Measurements from ENCODE around the gene CAMTA2.

The CAMTA2 gene

DNA sequence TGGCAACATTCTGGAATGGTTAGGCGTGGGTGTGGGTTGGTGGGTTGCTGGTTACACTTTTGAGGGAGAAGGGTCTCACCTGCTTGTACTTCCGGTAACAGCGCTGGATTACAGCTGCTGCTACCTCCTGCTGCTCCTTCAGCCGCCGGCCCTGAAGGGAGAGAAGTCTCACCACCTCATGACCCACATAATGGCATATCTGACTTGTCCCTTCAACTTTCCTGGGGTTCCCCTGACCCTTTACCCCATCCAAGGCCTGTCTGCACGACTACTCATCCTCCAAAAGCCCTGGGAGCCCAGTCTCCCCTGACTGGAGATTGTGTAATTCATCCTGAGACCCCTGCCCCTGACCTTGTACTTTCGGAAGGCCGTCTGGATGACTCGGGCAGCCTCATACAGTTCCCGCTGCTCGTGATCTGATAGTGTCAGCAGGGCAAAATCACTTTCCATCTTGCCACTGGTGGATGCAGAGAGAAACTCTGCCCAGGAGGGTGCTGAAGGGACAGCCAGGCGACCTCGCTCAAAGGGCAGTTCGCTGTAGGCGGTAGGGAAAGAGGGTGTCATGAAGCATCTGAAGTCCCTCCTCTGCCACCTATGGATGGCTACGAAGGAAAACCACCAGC, 17.8 kb downstream of the CAMTA2 start:
- DNase-seq (ENCODE audit: low spot score), result no peak

GRCh38 chr17:4969047-4969550, 18.4 kb downstream of the CAMTA2 start:
- DNase-seq (ENCODE audit: low spot score), result peak; percentile 51

DNA sequence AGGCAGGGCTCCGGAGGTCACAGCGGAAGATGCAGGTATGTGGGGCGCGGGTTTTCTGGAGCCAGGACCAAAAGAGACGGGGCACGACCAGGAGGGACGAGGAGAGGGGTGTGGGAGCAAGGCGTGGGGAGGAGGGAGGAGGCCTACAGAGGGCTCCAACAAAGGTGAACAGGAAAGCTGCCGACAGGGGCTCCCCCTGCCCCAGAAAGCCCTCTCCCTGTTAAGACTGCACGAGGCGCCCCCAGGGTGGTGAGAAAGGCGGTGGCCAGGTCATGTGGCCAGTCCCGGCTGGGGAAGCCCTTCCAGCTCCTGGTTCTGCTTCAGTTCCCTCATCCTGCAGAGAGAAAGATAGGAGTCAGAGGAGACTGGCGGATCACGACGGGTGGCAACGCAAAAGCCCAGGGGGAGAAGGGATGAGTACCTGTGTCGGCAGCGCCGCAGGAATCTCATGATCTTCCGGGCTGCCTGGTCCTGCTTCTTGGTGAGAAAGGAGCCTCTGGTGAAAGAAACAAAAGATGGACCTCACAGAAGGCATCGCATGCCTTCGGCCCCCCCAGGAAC, 18.9 kb downstream of the CAMTA2 start:
- DNase-seq (ENCODE audit: low spot score), result no peak

- peak; percentile 96 for DNase-seq (ENCODE audit: low spot score)
Measured at GRCh38 chr17:4967539-4968485, 19.7 kb downstream of the CAMTA2 start, which contains the start of gene SPAG7. Gene SPAG7 (minus strand): TSS chr17:4967817. CDS start chr17:4967804, 13 bp downstream.

GRCh38 chr17:4966844-4967538, 20.5 kb downstream of the CAMTA2 start:
- peak; percentile 99 for DNase-seq (ENCODE audit: low spot score)

DNA sequence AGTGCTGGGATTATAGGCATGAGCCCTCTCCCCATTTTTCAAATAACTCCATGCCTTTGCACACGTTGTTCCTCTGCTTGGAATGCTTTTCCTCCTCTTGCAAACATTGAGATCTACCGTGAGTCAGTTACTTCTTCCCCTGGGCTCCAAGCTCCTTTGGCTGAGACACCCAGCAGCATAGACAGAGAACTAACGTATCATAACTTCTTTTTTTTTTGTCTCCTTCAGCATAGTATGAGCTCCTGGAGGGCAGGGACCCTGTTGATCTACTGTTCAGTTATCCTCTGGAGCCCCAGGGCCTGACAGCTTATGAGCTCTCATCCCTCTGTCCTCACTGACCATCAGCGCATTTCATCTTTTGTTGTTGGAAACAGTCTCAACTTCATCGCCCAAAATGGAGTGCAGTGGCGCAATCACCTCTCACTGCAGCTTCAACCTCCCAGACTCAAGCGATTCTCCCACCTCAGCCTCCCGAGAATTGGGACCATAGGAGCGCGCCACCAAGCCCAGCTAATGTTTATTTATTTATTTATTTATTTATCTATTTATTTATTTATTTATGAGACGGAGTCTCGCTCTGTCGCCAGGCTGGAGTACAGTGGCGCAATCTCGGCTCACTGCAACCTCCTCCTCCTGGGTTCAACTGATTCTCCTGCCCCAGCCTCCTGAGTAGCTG, 22.0 kb downstream of the CAMTA2 start:
- DNase-seq (ENCODE audit: low spot score), result no peak

DNA sequence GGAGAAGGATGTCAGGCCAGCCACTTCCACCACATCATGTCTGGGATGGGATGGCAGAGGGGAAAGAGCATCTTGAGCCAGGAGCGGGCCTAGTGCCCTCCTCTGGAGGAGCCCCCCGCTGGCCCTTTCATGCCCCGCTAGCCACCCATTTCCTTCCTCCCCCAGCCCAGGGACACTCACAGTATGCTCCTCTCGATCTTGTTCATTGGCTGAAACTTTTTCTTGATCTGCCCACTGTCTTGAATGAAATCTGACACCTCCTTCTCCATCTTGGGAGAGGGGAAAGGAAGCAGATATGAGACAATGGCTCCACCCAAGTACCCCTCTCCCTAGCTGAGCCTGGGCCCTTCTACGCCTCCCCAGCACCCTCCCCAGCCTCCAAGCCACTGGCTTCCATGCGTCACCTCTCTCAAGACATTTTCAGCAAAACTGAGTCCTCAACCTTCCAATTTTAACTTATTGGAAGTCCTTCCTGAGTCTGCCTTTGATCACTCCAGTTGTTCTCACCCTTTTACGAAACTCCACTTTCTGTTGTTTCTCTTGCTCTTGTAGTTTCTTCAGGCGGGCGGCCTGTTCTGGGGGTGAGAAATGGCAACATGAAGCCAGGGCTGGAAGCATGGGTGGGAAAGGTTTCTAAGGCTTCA, 27.1 kb downstream of the CAMTA2 start:
- no peak for DNase-seq (ENCODE audit: low spot score)

DNA sequence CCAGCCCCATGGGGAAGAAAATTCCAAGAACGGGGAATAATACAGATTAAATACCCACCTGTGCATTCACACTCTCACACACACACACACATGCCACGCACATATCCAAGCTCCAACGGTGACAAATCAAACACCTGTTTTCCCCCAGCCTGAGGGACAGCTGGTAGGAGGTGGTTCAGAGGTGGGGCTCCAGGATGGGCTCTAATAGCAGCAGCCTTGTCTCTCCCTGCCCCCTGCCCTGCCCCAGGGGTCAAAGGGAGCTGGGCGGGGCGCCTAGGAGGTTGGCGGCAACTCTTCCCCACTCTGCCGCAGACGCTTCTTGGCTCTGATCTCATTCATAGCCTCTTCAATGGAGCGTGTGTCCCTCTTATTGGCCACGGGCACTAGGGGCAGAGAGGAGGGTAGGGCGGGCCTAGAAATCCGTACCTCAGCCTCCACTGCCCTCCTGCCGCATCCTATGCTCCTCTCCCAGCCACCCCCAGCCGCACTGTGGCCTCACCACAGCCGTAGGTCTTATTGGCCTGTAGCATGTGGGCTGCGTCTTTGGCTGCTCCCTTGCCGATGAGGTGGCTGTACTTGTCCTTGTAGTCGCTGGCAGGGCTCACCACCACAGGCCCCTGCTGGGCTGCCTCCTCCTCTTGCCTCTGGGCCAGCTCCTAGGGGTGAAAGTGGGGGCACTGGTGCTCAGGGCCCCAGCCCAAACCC, 28.1 kb downstream of the CAMTA2 start:
- DNase-seq (ENCODE audit: low spot score), result no peak

- DNase-seq (ENCODE audit: low spot score), result no peak
Measured at GRCh38 chr17:4958102-4958501, 29.4 kb downstream of the CAMTA2 start.

DNA sequence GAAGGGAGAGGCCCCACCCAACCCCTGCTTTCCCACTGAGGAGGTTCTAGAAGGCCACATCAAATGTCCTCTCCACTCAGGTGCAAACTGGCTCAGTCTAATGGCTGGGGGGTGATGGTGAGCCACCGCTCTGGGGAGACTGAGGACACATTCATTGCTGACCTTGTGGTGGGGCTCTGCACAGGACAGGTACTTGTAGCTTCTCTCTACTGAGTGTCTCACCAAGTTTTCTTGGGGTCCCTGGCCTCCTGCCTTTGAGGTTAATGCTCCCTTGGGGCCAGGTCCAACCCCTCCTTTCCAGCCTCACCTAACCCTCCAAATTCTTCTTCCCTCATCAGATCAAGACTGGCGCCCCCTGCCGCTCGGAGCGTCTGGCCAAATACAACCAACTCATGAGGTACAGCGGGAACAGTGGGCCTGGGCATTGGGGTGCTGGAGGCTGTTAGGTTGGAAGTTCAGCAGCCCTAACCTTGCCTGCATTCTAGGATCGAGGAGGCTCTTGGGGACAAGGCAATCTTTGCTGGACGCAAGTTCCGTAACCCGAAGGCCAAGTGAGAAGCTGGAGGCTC, 30.9 kb downstream of the CAMTA2 start:
- no peak for DNase-seq (ENCODE audit: low spot score)

- no peak for DNase-seq (ENCODE audit: low spot score)
Measured at GRCh38 chr17:4955091-4955490, 32.4 kb downstream of the CAMTA2 start.

- DNase-seq (ENCODE audit: low spot score), result no peak
Measured at GRCh38 chr17:4953451-4953961, 34.0 kb downstream of the CAMTA2 start.

DNA sequence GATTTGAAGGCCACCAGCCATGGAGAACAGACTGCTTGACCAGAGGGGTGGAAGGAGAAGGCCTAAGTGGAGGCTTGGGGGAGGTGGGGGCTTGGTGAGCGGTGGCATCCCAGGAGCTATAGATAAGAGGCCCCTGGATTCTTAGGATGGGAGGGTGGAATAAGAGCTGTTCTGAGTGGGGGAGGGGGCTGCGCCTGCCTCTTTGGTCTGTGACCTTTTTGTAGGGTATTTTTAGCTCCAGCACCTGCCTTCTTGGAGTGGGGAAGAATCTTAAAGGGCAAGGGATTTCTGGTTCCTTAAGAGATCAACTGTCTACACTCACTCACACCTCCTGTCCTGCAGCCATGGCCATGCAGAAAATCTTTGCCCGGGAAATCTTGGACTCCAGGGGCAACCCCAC, 36.0 kb downstream of the CAMTA2 start:
- DNase-seq (ENCODE audit: low spot score), result no peak

GRCh38 chr17:4950746-4951204, 36.7 kb downstream of the CAMTA2 start, which contains the start of gene ENO3:
Gene ENO3 (plus strand): TSS chr17:4951119. CDS start chr17:4951830, 711 bp downstream.
- DNase-seq (ENCODE audit: low spot score), result no peak

DNA sequence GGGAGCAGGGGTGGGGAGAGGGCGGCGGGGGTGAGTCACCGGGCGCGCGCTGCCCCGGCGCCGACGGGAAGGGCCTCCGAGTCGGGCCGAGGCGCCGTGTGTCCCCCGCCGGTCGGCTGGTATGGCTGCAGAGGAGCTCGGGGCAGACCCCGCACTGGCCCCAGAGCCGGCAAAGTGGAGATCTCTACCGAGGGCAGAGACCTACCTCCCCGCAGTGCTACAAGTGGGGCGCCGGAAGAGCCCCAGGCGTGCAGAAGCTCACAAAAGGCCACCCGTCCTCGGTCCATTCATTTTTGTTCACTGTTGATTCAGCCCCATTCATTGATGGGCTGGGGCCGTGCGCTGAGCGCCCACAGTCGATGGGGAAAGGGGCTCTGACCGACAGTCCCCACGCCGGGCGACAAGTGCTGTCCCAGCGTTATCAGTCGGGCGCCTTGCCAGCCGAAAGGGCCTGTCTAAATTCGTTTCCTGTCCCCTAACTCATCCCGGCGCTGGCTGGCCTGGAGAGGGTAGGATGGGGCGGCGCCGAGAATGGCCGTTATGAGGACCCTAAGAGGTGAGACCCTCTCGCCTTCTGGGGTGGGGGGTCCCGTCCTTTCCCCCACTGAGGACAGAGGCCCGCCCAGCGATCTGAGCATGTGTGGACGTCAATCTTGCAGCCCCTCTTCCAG, 37.3 kb downstream of the CAMTA2 start:
- DNase-seq (ENCODE audit: low spot score), result peak; percentile 46

DNA sequence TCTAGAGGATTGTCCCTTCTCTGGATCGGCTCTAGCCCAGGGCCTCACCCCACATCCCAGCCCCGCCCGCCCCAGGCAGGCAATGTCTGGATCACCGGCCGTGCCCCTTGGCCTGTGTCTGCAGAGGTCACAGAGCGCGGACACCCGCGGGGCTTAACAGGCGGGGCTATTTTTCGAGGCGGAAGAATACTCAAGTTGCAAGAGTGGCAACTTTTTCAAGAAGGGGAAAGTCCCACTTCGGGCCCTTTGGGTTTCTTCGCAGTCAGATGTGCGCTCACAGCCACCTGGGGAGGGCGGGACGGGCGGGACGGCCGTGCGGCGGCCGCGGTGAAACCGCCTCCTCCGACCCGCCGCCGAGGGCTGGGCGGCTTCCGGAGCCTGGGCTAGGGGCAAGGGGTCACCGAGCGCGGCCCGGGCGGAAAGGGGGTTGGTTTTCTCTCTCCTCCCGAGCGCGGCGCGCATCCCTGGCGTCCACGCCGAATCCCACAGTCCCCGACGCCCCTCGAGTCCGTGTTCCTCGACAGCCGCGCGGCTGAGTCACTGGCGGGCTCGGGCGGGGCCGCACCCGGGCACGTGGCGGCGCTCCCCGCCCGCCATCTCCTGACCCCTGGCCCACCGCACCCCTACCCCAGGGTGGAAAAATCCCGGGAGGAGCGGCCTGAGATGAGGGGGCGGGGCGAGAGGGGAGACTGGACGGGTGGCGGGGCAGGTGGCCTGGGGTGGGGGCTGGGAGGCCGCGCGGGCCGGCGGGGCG, 38.0 kb downstream of the CAMTA2 start:
- DNase-seq (ENCODE audit: low spot score), result peak; percentile 77

- peak; percentile 79 for DNase-seq (ENCODE audit: low spot score)
Measured at GRCh38 chr17:4948931-4949320, 38.5 kb downstream of the CAMTA2 start.
